ENCODE results near the gene PGF. TPM values are rescaled to one million over a fixed set of nuclear protein-coding genes. Genes with fewer than 3 reads are reported as not detected.

The PGF gene
- total and polyA plus RNA-seq, 2 experiments from 2014 or later = 25.0 to 31.0 TPM

DNA sequence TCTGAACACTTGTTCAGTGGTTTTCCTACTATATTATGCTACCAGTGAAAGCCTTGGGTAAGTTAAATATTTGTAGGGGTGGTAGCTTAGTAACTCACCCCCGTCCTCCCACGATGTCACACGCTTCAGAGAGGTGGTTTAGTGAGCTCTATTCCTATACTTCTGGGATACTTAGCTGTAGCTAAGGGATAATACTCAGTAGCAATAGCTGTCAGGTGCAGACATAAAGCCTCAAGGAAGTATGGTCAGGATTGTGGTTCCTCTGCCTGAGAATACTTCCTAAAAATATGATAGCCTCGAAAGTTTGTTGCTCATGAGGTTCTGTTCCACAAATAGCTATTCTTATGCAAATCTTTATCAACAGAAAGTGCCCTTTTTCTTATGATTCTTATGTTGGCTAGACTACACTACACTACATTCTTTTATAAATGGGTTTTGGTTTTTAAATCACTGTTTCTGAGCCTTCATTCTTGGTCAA lies 61.7 kb downstream of the PGF start:
- Histone ChIP-seq H3K27ac (no peak overlapping the region), H3K9me2 (replicated peaks; ENCODE audit: insufficient read depth) (no peaks in the 10 kb centered on the region), H3K4me2 (no peak overlapping the region), H4K20me1 (ENCODE audit: insufficient read depth, poor library complexity, severe bottlenecking) (peaks cover under 1% of the 10 kb centered on the region), H3K79me2 (peaks cover 13% of the 10 kb centered on the region), H3K4me3 (no peak overlapping the region), H3K36me3 (replicated peaks; ENCODE audit: insufficient read depth, low read depth) (peaks cover 12% of the 10 kb centered on the region), H3K4me1 (ENCODE audit: insufficient read depth) (peaks cover 5% of the 10 kb centered on the region), H3K9me3 (ENCODE audit: low read depth) (no peaks in the 10 kb centered on the region), H2AFZ (no peak overlapping the region), H3K27me3 (no peaks in the 10 kb centered on the region)
- no peak for TF ChIP-seq EZH2 (IDR thresholded peaks at IDR 0.05; ENCODE audit: borderline replicate concordance)
- TF ChIP-seq, protein P1, sequence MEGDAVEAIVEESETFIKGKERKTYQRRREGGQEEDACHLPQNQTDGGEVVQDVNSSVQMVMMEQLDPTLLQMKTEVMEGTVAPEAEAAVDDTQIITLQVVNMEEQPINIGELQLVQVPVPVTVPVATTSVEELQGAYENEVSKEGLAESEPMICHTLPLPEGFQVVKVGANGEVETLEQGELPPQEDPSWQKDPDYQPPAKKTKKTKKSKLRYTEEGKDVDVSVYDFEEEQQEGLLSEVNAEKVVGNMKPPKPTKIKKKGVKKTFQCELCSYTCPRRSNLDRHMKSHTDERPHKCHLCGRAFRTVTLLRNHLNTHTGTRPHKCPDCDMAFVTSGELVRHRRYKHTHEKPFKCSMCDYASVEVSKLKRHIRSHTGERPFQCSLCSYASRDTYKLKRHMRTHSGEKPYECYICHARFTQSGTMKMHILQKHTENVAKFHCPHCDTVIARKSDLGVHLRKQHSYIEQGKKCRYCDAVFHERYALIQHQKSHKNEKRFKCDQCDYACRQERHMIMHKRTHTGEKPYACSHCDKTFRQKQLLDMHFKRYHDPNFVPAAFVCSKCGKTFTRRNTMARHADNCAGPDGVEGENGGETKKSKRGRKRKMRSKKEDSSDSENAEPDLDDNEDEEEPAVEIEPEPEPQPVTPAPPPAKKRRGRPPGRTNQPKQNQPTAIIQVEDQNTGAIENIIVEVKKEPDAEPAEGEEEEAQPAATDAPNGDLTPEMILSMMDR (IDR thresholded peaks at IDR 0.05; ENCODE audit: poor library complexity) = no peak
- no peak for TF ChIP-seq EZH2phosphoT487 (IDR thresholded peaks at IDR 0.05; ENCODE audit: low read depth, severe bottlenecking, unreplicated experiment)
- 86% methylated on average over 4 of the region's 4 CpGs for WGBS (ENCODE audit: low lambda C conversion rate, missing lambda C conversion rate)
- DNase-seq (ENCODE audit: low spot score) = no peak

- H2AFZ ChIP-seq = no peak overlapping the region
- no peak for DNase-seq (ENCODE audit: low spot score)
These were observed 62.7 kb downstream of the PGF start for GRCh38 chr14:74892745-74893144.

GRCh38 chr14:74891870-74892269 lies 63.5 kb downstream of the PGF start:
- Histone ChIP-seq H3K4me1 (ENCODE audit: insufficient read depth) (peaks cover 13% of the 10 kb centered on the region), H3K9me3 (ENCODE audit: low read depth) (no peaks in the 10 kb centered on the region), H3K4me2 (no peak overlapping the region), H4K20me1 (ENCODE audit: insufficient read depth, poor library complexity, severe bottlenecking) (peaks cover 18% of the 10 kb centered on the region), H2AFZ (no peak overlapping the region), H3K79me2 (peaks cover 25% of the 10 kb centered on the region), H3K36me3 (replicated peaks; ENCODE audit: insufficient read depth, low read depth) (peaks cover 6% of the 10 kb centered on the region), H3K27me3 (no peaks in the 10 kb centered on the region), H3K9me2 (replicated peaks; ENCODE audit: insufficient read depth) (no peaks in the 10 kb centered on the region), H3K27ac (no peak overlapping the region), H3K4me3 (no peak overlapping the region)
- no peak for DNase-seq (ENCODE audit: low spot score)
- TF ChIP-seq EZH2phosphoT487 (IDR thresholded peaks at IDR 0.05; ENCODE audit: low read depth, severe bottlenecking, unreplicated experiment) (no peak), EZH2 (IDR thresholded peaks at IDR 0.05; ENCODE audit: borderline replicate concordance) (no peak)
- TF ChIP-seq, protein P1 (IDR thresholded peaks at IDR 0.05; ENCODE audit: poor library complexity) = no peak
- WGBS (ENCODE audit: low lambda C conversion rate, missing lambda C conversion rate) = 94% methylated on average over 6 of the region's 6 CpGs

More at GRCh38 chr14:74892745-74893144, 62.7 kb downstream of the PGF start:
- Histone ChIP-seq H3K79me2 (peaks cover 16% of the 10 kb centered on the region), H3K9me2 (replicated peaks; ENCODE audit: insufficient read depth) (no peaks in the 10 kb centered on the region), H3K9me3 (ENCODE audit: low read depth) (no peaks in the 10 kb centered on the region), H3K4me1 (ENCODE audit: insufficient read depth) (peaks cover 13% of the 10 kb centered on the region), H3K4me3 (no peak overlapping the region), H3K4me2 (no peak overlapping the region), H3K27me3 (no peaks in the 10 kb centered on the region), H3K36me3 (replicated peaks; ENCODE audit: insufficient read depth, low read depth) (peaks cover 12% of the 10 kb centered on the region), H4K20me1 (ENCODE audit: insufficient read depth, poor library complexity, severe bottlenecking) (peaks cover 9% of the 10 kb centered on the region), H3K27ac (no peak overlapping the region)
- TF ChIP-seq EZH2 (IDR thresholded peaks at IDR 0.05; ENCODE audit: borderline replicate concordance) (no peak), EZH2phosphoT487 (IDR thresholded peaks at IDR 0.05; ENCODE audit: low read depth, severe bottlenecking, unreplicated experiment) (no peak)
- TF ChIP-seq, protein P1 (IDR thresholded peaks at IDR 0.05; ENCODE audit: poor library complexity) = no peak
- WGBS (ENCODE audit: low lambda C conversion rate, missing lambda C conversion rate) = 88% methylated on average over 5 of the region's 5 CpGs

Other genes starting within 250 kb of the PGF start
- 31.7 and 41.3 TPM in 2 replicates for gene AREL1, start 242.5 kb downstream of the PGF start, total RNA-seq
- gene AREL1, start 242.5 kb downstream of the PGF start, polyA plus RNA-seq = 11.4 and 13.9 TPM in 2 replicates
- 32.9 and 43.6 TPM in 2 replicates for gene FCF1, start 242.5 kb downstream of the PGF start, total RNA-seq
- gene FCF1, start 242.5 kb downstream of the PGF start, polyA plus RNA-seq = 11.3 and 12.3 TPM in 2 replicates
- gene YLPM1, start 192.3 kb downstream of the PGF start, total RNA-seq = 31.5 and 44.8 TPM in 2 replicates
- gene YLPM1, start 192.3 kb downstream of the PGF start, polyA plus RNA-seq = 20.2 and 21.2 TPM in 2 replicates
- not detected in 2 replicates for gene PROX2, start 79.5 kb downstream of the PGF start, total RNA-seq
- gene PROX2, start 79.5 kb downstream of the PGF start, polyA plus RNA-seq = 0.50 TPM in 1 of 2 replicates, not detected in the other
- gene DLST, start 73.7 kb downstream of the PGF start, total RNA-seq = 68.7 and 69.4 TPM in 2 replicates
- 5.6 and 10.8 TPM in 2 replicates for gene DLST, start 73.7 kb downstream of the PGF start, polyA plus RNA-seq
- 0.57 and 1.2 TPM in 2 replicates for gene RPS6KL1, start 32.3 kb downstream of the PGF start, total RNA-seq
- gene RPS6KL1, start 32.3 kb downstream of the PGF start, polyA plus RNA-seq = 0.18 and 1.5 TPM in 2 replicates
- 35.7 and 45.2 TPM in 2 replicates for gene EIF2B2, start 47.3 kb upstream of the PGF start, total RNA-seq
- 75.6 and 93.2 TPM in 2 replicates for gene EIF2B2, start 47.3 kb upstream of the PGF start, polyA plus RNA-seq
- 15.6 and 21.3 TPM in 2 replicates for gene MLH3, start 95.9 kb upstream of the PGF start, total RNA-seq
- 8.5 and 9.9 TPM in 2 replicates for gene MLH3, start 95.9 kb upstream of the PGF start, polyA plus RNA-seq
- gene ACYP1, start 108.4 kb upstream of the PGF start, total RNA-seq = 7.1 and 9.5 TPM in 2 replicates
- 13.5 and 19.5 TPM in 2 replicates for gene ACYP1, start 108.4 kb upstream of the PGF start, polyA plus RNA-seq
- gene ZC2HC1C, start 114.0 kb upstream of the PGF start, total RNA-seq = 1.7 and 14.9 TPM in 2 replicates
- gene ZC2HC1C, start 114.0 kb upstream of the PGF start, polyA plus RNA-seq = 1.1 and 3.8 TPM in 2 replicates
- 19.5 and 21.1 TPM in 2 replicates for gene NEK9, start 171.5 kb upstream of the PGF start, total RNA-seq
- 8.8 and 12.9 TPM in 2 replicates for gene NEK9, start 171.5 kb upstream of the PGF start, polyA plus RNA-seq
- gene TMED10, start 221.0 kb upstream of the PGF start, total RNA-seq = 375 and 378 TPM in 2 replicates
- 390 and 411 TPM in 2 replicates for gene TMED10, start 221.0 kb upstream of the PGF start, polyA plus RNA-seq

All from hepatocyte (in vitro differentiated cells).